DOHH2 (cell line): Measurements from ENCODE around the gene TTC23L.

Source experiments
- H3F3A ChIP-seq: fragments of 200-600 bp; sonication (generic), shearing (Covaris generic); 2 replicates; pipeline ENCODE4 v1.6.0; 2016; ENCODE audit warnings: antibody characterized with exemption, mild to moderate bottlenecking; ENCODE audit not compliant: control insufficient read depth, insufficient read depth
- H3K27ac ChIP-seq: fragments of 200-600 bp; sonication (generic); 2 replicates; pipeline ENCODE4 v1.5.1; 2014; ENCODE audit warnings: low read depth, mild to moderate bottlenecking, low read length, moderate library complexity
- H3K27me3 ChIP-seq: fragments of 200-600 bp; sonication (generic); 2 replicates; pipeline ENCODE4 v1.6.1; 2014; ENCODE audit warnings: mild to moderate bottlenecking, low read length, mixed read lengths; ENCODE audit not compliant: control insufficient read depth
- H3K36me3 ChIP-seq: fragments of 200-600 bp; sonication (generic); 2 replicates; pipeline ENCODE4 v1.6.1; 2014; ENCODE audit warnings: mild to moderate bottlenecking, low read length, moderate library complexity, mixed read lengths; ENCODE audit not compliant: control insufficient read depth
- H3K4me1 ChIP-seq: fragments of 200-600 bp; sonication (generic); 2 replicates; pipeline ENCODE4 v1.6.1; 2014; ENCODE audit warnings: mild to moderate bottlenecking, low read length, mixed read lengths; ENCODE audit not compliant: control insufficient read depth
- H3K4me2 ChIP-seq: fragments of 200-600 bp; sonication (generic); 2 replicates; pipeline ENCODE4 v1.6.0; 2014; ENCODE audit warnings: mild to moderate bottlenecking, low read length, moderate library complexity
- H3K4me3 ChIP-seq: fragments of 200-600 bp; sonication (generic); 2 replicates; pipeline ENCODE4 v1.5.1; 2014; ENCODE audit warnings: mild to moderate bottlenecking, low read length, mixed read lengths
- H3K79me2 ChIP-seq: fragments of 200-600 bp; sonication (generic); 2 replicates; pipeline ENCODE4 v1.6.1; 2014; ENCODE audit warnings: mild to moderate bottlenecking, low read length, mixed read lengths; ENCODE audit not compliant: control insufficient read depth
- H3K9me2 ChIP-seq: fragments of 200-600 bp; sonication (generic); replicated peaks from 2 replicates; pipeline ENCODE4 v1.6.1; 2014; ENCODE audit warnings: mild to moderate bottlenecking, low read length, mixed read lengths; ENCODE audit not compliant: control insufficient read depth
- H3K9me3 ChIP-seq: fragments of 200-600 bp; sonication (generic); 2 replicates; pipeline ENCODE4 v1.6.1; 2014; ENCODE audit warnings: antibody characterized with exemption, low read length, mixed read lengths; ENCODE audit not compliant: control insufficient read depth, insufficient read depth
- H4K20me1 ChIP-seq: fragments of 200-600 bp; sonication (generic); 2 replicates; pipeline ENCODE4 v1.6.0; 2014; ENCODE audit warnings: low read depth, mild to moderate bottlenecking, antibody characterized with exemption, low read length, moderate library complexity; ENCODE audit not compliant: control insufficient read depth, insufficient read depth
- EZH2phosphoT487 ChIP-seq: fragments of 200-600 bp; sonication (generic); IDR thresholded peaks from 2 replicates; pipeline ENCODE4 v1.6.1; 2017; ENCODE audit warnings: borderline replicate concordance, mild to moderate bottlenecking, antibody characterized with exemption, low read length, moderate library complexity, mixed read lengths
- TF ChIP-seq, protein P1 (sequence below): fragments of 200-600 bp; sonication (generic); IDR thresholded peaks from one replicate; pipeline ENCODE4 v1.5.1; 2014; ENCODE audit warnings: antibody characterized with exemption, mild to moderate bottlenecking, low read depth, low read length; ENCODE audit not compliant: poor library complexity, severe bottlenecking

The TTC23L gene

DNA sequence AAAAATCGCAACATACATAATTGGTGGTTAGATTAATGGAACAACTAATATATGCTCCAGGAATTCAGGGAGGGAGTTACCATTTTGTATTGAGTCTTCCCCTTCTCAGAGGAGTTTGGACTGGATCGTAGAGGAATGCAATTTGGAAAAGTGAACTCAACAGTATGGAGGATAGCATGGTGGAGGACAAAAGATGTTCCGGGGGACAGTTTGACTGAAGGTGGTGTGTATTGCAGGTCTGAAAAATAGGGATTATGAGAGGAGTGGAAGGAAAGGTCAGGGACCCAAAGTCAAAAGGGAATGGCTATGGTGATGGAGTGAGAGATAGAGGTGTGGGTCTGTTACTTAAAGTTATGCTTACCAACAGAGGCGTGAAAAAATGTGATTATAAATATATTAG, 91.9 kb downstream of the TTC23L start:
- H3K9me2 ChIP-seq: no peaks in the 10 kb centered on the region
- peak overlapping the region; percentile 94 for H3K4me3 ChIP-seq
- no peak for TF ChIP-seq EZH2phosphoT487
- TF ChIP-seq, protein P1, sequence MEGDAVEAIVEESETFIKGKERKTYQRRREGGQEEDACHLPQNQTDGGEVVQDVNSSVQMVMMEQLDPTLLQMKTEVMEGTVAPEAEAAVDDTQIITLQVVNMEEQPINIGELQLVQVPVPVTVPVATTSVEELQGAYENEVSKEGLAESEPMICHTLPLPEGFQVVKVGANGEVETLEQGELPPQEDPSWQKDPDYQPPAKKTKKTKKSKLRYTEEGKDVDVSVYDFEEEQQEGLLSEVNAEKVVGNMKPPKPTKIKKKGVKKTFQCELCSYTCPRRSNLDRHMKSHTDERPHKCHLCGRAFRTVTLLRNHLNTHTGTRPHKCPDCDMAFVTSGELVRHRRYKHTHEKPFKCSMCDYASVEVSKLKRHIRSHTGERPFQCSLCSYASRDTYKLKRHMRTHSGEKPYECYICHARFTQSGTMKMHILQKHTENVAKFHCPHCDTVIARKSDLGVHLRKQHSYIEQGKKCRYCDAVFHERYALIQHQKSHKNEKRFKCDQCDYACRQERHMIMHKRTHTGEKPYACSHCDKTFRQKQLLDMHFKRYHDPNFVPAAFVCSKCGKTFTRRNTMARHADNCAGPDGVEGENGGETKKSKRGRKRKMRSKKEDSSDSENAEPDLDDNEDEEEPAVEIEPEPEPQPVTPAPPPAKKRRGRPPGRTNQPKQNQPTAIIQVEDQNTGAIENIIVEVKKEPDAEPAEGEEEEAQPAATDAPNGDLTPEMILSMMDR: no peak
- no peak overlapping the region for H3K27ac ChIP-seq
- peaks cover 28% of the 10 kb centered on the region for H3F3A ChIP-seq
- H3K4me1 ChIP-seq: peaks cover 36% of the 10 kb centered on the region
- peaks cover 55% of the 10 kb centered on the region for H3K79me2 ChIP-seq
- 0 out of 2 replicates have a peak, but pooled peaks cover 6% of the 10 kb centered on the region for H4K20me1 ChIP-seq
- H3K36me3 ChIP-seq: peaks cover 47% of the 10 kb centered on the region
- peak overlapping the region; percentile 82 for H3K4me2 ChIP-seq
- H3K27me3 ChIP-seq: no peaks in the 10 kb centered on the region
- H3K9me3 ChIP-seq: no peaks in the 10 kb centered on the region

DNA sequence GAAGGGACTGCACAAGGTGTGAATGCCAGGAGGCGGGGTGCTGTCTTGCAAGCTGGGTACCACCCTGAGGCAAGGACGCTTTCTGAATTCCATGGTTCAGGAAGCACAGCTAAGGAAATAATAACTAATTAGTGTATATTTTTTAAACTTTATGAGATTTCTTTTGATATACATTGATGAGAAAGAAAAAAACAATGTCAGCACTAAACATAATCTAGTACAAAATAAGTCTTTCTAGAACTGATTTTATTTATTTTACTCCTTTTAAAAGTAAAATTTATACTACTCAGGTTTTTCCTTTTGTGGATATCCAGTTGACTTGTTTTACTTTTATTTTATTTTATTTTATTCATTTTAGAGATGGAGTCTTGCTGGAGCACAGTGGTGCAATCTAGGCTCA, 94.0 kb downstream of the TTC23L start:
- Histone ChIP-seq H3K9me3 (no peaks in the 10 kb centered on the region), H3F3A (peaks cover 10% of the 10 kb centered on the region), H3K9me2 (no peaks in the 10 kb centered on the region), H3K36me3 (peaks cover 45% of the 10 kb centered on the region), H3K27me3 (no peaks in the 10 kb centered on the region), H3K4me3 (no peak overlapping the region), H4K20me1 (0 out of 2 replicates have a peak, but pooled peaks cover 6% of the 10 kb centered on the region), H3K4me1 (peaks cover 23% of the 10 kb centered on the region), H3K27ac (no peak overlapping the region), H3K79me2 (peaks cover 55% of the 10 kb centered on the region), H3K4me2 (no peak overlapping the region)
- TF ChIP-seq, protein P1: no peak
- TF ChIP-seq EZH2phosphoT487: no peak

DNA sequence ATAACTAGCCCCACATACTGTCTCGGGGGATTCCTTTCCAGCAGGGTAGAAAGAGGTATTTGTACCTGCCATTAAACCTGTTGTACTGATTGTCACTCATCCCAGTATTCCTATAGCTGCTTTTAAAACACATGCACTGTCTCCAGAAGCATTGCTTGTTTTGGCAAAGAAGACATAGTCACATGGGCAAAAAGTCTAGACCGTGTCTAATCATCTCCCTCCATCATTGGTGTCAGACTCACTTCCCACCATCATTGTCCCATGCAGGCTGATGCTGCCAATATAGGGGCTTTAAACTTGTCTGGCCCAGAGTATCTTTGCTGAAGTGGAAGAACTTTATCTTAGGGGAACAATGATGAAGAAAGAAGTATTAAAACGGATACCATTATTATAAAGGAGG, 103.0 kb downstream of the TTC23L start:
- Histone ChIP-seq H3K4me2 (no peak overlapping the region), H3K79me2 (no peaks in the 10 kb centered on the region), H3K9me3 (no peaks in the 10 kb centered on the region), H3K4me3 (no peak overlapping the region), H3K9me2 (no peaks in the 10 kb centered on the region), H4K20me1 (no peaks in the 10 kb centered on the region), H3K27ac (no peak overlapping the region), H3K36me3 (peaks cover 66% of the 10 kb centered on the region), H3K4me1 (no peaks in the 10 kb centered on the region), H3F3A (no peaks in the 10 kb centered on the region), H3K27me3 (no peaks in the 10 kb centered on the region)
- TF ChIP-seq EZH2phosphoT487: no peak
- TF ChIP-seq, protein P1: no peak

DNA sequence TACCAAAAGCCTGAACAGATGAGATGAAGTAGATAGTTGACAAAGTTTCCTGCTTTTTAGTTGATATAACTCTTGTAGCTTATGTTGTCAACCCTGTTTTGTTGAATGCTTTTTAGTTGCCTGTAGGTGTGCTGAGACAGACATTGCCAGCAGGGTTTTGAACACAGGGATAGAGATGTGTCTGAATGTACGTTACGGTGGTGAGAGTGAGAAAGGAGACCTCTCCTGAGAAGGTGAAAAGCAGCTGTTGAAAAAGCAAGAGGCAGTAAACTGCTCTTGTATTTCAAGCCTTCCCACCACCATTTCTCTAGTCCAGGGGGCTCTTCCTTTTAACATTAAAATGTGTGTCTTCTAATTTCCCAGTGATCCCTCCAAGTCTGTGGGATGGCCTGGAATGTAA, 105.1 kb downstream of the TTC23L start:
- Histone ChIP-seq H3K36me3 (peaks cover 60% of the 10 kb centered on the region), H3K79me2 (no peaks in the 10 kb centered on the region), H3K9me3 (no peaks in the 10 kb centered on the region), H3K4me2 (no peak overlapping the region), H4K20me1 (no peaks in the 10 kb centered on the region), H3K4me3 (no peak overlapping the region), H3K27me3 (no peaks in the 10 kb centered on the region), H3K9me2 (no peaks in the 10 kb centered on the region), H3K27ac (no peak overlapping the region), H3K4me1 (no peaks in the 10 kb centered on the region), H3F3A (no peaks in the 10 kb centered on the region)
- TF ChIP-seq, protein P1: no peak
- no peak for TF ChIP-seq EZH2phosphoT487
